ENCODE measurements around the gene DNAH9.

Gene DNAH9

DNA sequence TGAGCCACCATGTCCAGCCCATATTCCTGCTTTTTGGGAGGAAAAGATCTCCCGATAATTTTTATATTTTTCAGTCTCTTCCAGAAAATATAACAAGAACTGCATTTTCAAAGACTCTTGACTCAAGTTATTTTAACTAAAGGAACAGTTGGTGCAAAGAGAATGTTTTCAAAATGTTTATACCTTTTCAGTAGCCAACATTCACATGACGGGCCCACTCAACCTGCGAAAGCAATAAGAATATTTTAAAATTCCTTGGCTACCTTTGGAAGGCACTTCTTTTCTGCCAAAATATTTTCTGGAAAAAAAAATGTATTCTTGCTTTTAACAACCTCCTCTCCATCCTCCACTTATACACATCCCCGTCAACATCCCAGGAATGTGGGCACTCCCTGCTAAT, 258.7 kb downstream of the DNAH9 start:
- Histone ChIP-seq H3K36me3 (replicated peaks; ENCODE audit: low read depth, low read length) (no peaks in the 10 kb centered on the region), H3K27ac (ENCODE audit: low read length) (no peak overlapping the region), H3K4me1 (ENCODE audit: low read length) (no peaks in the 10 kb centered on the region), H3K9ac (ENCODE audit: low read length) (no peak overlapping the region), H3K79me2 (ENCODE audit: low read length) (no peaks in the 10 kb centered on the region), H3K9me3 (ENCODE audit: insufficient read depth, low read length) (no peaks in the 10 kb centered on the region), H4K20me1 (ENCODE audit: insufficient read depth, low read length) (no peaks in the 10 kb centered on the region), H2AFZ (ENCODE audit: low read depth, low read length) (no peak overlapping the region), H3K27me3 (ENCODE audit: low read depth, low read length) (no peaks in the 10 kb centered on the region), H3K4me3 (ENCODE audit: low read length) (no peak overlapping the region), H3K4me2 (ENCODE audit: low read length) (no peak overlapping the region)
- TF ChIP-seq EZH2phosphoT487 (IDR thresholded peaks at IDR 0.05; ENCODE audit: low read depth), result no peak
- TF ChIP-seq, protein P1, sequence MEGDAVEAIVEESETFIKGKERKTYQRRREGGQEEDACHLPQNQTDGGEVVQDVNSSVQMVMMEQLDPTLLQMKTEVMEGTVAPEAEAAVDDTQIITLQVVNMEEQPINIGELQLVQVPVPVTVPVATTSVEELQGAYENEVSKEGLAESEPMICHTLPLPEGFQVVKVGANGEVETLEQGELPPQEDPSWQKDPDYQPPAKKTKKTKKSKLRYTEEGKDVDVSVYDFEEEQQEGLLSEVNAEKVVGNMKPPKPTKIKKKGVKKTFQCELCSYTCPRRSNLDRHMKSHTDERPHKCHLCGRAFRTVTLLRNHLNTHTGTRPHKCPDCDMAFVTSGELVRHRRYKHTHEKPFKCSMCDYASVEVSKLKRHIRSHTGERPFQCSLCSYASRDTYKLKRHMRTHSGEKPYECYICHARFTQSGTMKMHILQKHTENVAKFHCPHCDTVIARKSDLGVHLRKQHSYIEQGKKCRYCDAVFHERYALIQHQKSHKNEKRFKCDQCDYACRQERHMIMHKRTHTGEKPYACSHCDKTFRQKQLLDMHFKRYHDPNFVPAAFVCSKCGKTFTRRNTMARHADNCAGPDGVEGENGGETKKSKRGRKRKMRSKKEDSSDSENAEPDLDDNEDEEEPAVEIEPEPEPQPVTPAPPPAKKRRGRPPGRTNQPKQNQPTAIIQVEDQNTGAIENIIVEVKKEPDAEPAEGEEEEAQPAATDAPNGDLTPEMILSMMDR (IDR thresholded peaks at IDR 0.05; ENCODE audit: low read depth, low read length), result no peak

DNA sequence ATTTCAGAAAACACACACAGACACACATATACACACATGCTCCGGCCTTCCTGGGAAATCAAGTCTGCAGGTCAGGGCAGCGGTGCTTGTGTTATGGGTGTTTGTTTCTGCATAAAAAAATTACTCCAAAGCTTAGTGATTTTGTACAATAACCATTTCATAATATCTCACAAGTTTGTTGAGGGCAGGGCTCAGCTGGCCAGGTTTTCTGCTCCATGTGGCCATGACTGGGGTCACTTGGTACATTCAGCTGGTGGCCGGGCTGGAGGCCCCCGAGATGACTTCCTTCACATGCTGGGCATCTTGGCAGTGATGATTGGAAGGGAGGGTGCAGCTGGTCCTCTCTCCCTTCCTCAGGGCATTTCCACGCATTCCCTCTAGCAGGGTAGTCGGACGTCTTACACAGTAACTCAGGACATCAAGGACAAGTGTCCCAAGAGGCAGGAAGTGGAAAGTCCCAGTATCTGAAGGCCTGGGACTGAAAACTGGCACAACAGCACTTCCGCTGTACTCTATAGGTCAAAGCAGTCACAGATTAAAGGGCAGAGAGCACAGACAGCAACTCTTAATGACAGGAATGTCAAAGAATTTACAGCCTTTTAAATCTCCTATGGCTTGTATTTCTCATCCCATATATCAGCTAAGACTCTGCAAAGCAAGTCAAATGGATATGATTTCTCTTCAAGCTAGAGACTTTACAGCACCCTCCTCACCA, 271.6 kb downstream of the DNAH9 start:
- Histone ChIP-seq H3K27ac (ENCODE audit: low read length) (no peak overlapping the region), H3K4me1 (ENCODE audit: low read length) (no peaks in the 10 kb centered on the region), H4K20me1 (ENCODE audit: insufficient read depth, low read length) (no peaks in the 10 kb centered on the region), H3K27me3 (ENCODE audit: low read depth, low read length) (0 out of 2 replicates have a peak, but pooled peaks cover 4% of the 10 kb centered on the region), H3K4me3 (ENCODE audit: low read length) (no peak overlapping the region), H3K9ac (ENCODE audit: low read length) (no peak overlapping the region), H2AFZ (ENCODE audit: low read depth, low read length) (no peak overlapping the region), H3K4me2 (ENCODE audit: low read length) (no peak overlapping the region), H3K36me3 (replicated peaks; ENCODE audit: low read depth, low read length) (no peaks in the 10 kb centered on the region), H3K9me3 (ENCODE audit: insufficient read depth, low read length) (no peaks in the 10 kb centered on the region), H3K79me2 (ENCODE audit: low read length) (no peaks in the 10 kb centered on the region)
- TF ChIP-seq, protein P1 (IDR thresholded peaks at IDR 0.05; ENCODE audit: low read depth, low read length), result no peak
- TF ChIP-seq EZH2phosphoT487 (IDR thresholded peaks at IDR 0.05; ENCODE audit: low read depth), result no peak

DNA sequence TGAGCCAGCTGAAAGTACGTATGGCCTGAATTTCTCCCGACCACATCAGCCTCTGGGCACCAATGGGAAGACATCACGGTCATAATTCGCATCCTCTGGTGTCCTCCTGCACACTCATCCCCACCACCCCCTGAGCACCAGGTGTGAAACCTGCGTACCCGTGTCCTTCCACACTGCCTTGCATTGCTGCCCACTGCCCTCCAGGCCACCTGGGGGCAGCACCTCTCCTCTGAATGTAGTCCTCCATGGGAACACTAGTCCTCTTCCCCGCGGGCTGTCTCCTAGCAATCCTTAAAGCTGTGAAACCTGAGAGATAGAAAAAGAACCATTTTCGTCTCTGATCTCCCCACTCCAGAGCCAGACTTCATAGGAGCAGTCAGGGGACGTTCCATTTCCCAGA, 273.5 kb downstream of the DNAH9 start:
- H3K27ac ChIP-seq (ENCODE audit: low read length), result no peak overlapping the region
- H3K4me1 ChIP-seq (ENCODE audit: low read length), result no peaks in the 10 kb centered on the region
- TF ChIP-seq, protein P1 (IDR thresholded peaks at IDR 0.05; ENCODE audit: low read depth, low read length), result 0 out of 2 replicates have a peak, but pooled peaks have one; percentile 8
- no peak for TF ChIP-seq EZH2phosphoT487 (IDR thresholded peaks at IDR 0.05; ENCODE audit: low read depth)
- no peaks in the 10 kb centered on the region for H4K20me1 ChIP-seq (ENCODE audit: insufficient read depth, low read length)
- H3K4me2 ChIP-seq (ENCODE audit: low read length), result no peak overlapping the region
- H3K4me3 ChIP-seq (ENCODE audit: low read length), result no peak overlapping the region
- no peak overlapping the region for H3K9ac ChIP-seq (ENCODE audit: low read length)
- H3K9me3 ChIP-seq (ENCODE audit: insufficient read depth, low read length), result no peaks in the 10 kb centered on the region
- no peaks in the 10 kb centered on the region for H3K36me3 ChIP-seq (replicated peaks; ENCODE audit: low read depth, low read length)
- H3K79me2 ChIP-seq (ENCODE audit: low read length), result no peaks in the 10 kb centered on the region
- no peak overlapping the region for H2AFZ ChIP-seq (ENCODE audit: low read depth, low read length)
- 0 out of 2 replicates have a peak, but pooled peaks cover 4% of the 10 kb centered on the region for H3K27me3 ChIP-seq (ENCODE audit: low read depth, low read length)

DNA sequence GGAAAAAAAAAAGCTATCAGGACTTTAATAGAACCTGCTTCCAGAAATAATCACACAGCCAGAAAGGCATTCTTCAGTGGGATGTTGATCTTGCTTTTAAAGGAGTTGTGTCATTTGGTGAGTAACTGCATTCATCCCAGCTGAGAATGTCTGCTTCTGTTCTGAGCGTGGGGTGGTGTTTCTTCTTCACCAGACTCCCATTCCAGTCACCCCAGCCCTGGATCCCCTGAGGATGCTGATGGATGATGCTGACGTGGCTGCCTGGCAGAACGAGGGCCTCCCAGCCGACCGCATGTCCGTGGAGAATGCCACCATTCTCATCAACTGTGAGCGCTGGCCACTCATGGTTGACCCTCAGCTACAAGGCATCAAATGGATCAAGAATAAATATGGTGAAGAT, 276.5 kb downstream of the DNAH9 start:
- TF ChIP-seq, protein P1 (IDR thresholded peaks at IDR 0.05; ENCODE audit: low read depth, low read length), result no peak
- TF ChIP-seq EZH2phosphoT487 (IDR thresholded peaks at IDR 0.05; ENCODE audit: low read depth), result no peak
- H3K4me1 ChIP-seq (ENCODE audit: low read length), result no peaks in the 10 kb centered on the region

More for the DNA sequence above, 276.5 kb downstream of the DNAH9 start:
- no peaks in the 10 kb centered on the region for H3K36me3 ChIP-seq (replicated peaks; ENCODE audit: low read depth, low read length)
- H2AFZ ChIP-seq (ENCODE audit: low read depth, low read length), result no peak overlapping the region
- no peaks in the 10 kb centered on the region for H3K79me2 ChIP-seq (ENCODE audit: low read length)
- 0 out of 2 replicates have a peak, but pooled peaks cover 4% of the 10 kb centered on the region for H3K27me3 ChIP-seq (ENCODE audit: low read depth, low read length)
- no peak overlapping the region for H3K9ac ChIP-seq (ENCODE audit: low read length)
- no peaks in the 10 kb centered on the region for H4K20me1 ChIP-seq (ENCODE audit: insufficient read depth, low read length)
- no peak overlapping the region for H3K4me2 ChIP-seq (ENCODE audit: low read length)
- H3K27ac ChIP-seq (ENCODE audit: low read length), result no peak overlapping the region
- no peak overlapping the region for H3K4me3 ChIP-seq (ENCODE audit: low read length)
- no peaks in the 10 kb centered on the region for H3K9me3 ChIP-seq (ENCODE audit: insufficient read depth, low read length)

Measured in OCI-LY3 (cell line).